Renal cortical epithelial cell (primary cell): Measurements from ENCODE around the gene MED20. TPM values are rescaled to one million over a fixed set of nuclear protein-coding genes. Genes with fewer than 3 reads are reported as not detected.
A peak's percentile ranks its signal among the peaks of the same experiment; 100 is the strongest.
"Not testable (repeated sequence)": the region's sequence is repeated elsewhere in the genome, so short reads cannot be mapped to it uniquely, and the experiment has no call there.

Source experiments
- DNase-seq: peaks from one replicate; pipeline ENCODE4 v3.0.0-alpha.2; 2011; ENCODE audit warnings: low read depth
- total RNA-seq: library from RNA; depleted of rRNA; stranded (reverse); fragments of >200 nt; gene quantifications from 2 replicates; pipeline ENCODE4 v1.2.3, GENCODE V29; 2014

The MED20 gene, protein sequence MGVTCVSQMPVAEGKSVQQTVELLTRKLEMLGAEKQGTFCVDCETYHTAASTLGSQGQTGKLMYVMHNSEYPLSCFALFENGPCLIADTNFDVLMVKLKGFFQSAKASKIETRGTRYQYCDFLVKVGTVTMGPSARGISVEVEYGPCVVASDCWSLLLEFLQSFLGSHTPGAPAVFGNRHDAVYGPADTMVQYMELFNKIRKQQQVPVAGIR
- 39.2 and 42.5 TPM in 2 replicates for total RNA-seq

- DNase-seq = peak; percentile 96
Observed at GRCh38 chr6:41920921-41921711, at the start of gene MED20, which contains the start of gene BYSL. MED20 (minus strand) TSS chr6:41921139; CDS start chr6:41921018, 121 bp downstream. BYSL (plus strand) TSS chr6:41921499; CDS start chr6:41921563, 64 bp downstream.

- peak; percentile 59 for DNase-seq
Observed at GRCh38 chr6:41970436-41970846, 49.5 kb upstream of the MED20 start.

DNA sequence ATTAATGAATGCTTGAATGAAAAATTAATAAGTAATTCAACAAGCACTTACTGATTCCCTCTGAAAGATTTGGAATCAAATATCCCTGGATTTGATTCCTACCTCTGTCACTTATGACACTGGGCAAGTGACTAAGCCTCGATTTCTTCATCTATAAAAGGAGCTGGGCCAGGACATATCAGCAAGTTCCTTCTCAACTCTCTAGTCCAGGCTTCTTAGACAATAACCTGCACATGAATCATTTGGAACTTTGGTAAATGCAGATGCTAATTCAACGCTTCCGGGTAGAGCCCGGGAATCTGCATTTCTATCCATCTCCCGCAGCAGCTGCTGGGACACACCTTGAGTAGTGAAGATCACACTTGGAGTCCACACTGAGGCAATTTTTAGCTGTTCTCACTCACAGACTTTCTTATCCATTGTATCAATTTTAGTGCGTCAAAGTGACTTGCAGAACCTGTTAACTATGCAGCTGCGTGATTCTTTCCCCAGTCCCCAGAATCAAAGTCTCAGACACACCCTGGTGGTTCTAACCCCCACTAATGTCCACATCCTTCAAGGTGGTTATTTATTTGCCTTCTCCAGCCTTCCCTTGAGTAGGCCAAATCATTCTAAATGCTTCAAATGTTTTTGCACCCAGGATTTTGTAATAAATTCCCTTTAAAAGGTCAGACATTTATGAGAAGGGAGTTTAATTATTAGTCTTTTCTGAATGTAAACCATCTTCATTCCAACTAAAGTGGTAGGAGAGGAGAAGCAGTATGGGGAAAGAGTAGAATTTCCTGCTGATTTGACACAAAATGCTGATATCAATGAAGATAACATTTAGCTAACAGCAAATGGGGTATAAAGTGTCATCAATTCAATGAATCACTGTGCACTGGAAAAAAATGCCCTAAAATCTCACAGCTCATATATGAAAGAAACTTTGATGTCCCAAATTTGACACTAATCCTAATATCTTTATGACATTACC lies 46.7 kb upstream of the MED20 start:
- peak; percentile 96 for DNase-seq

DNA sequence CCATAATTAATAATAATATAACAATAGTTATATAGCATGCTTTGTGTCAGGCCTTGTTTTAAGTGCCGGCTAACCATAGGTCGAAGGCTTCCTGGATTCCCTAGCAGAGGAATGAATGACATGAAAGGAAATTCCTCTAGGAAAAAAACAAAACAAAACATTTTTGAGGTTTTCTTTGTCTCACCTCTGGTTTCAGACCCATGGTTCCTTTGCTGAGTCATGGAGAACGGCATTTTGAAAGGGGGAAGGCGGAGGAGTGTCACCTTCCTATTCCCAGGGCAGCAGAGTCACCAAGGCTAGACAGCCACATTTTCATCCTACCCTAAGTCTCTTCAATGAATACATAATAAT lies 46.0 kb upstream of the MED20 start:
- DNase-seq = peak; percentile 96

DNA sequence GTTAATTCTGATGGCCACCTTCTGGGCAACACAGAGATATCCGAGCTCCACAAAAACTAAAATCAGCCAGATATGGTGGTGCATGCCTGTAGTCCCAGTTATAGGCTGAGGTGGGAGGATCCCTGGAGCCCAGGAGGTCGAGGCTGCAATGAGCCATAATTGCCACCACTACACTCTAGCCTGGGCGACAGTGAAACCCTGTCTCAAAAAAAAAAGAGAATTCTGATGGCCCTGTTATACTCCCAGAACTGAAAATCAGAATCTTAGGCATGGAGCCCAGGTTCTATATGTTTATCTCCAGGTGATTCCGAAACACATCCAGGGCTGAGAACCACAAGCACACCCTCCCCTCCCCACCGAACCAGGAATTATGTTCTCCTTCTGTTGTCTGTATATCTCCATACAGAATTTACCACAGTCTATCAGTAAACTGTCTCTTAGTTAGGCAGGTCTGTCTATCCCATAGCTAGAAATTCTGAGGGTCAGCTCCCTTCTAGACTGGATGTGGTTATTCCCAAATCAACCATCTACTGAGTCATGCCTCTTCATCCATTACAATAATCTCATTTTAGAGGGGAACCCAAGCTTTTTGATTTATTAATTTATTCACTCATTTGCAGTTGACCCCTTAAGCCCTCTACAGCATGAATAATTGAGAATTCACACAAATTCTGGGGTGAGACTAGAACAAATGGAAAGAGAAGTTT lies 45.4 kb upstream of the MED20 start:
- DNase-seq = peak; percentile 62

GRCh38 chr6:41965429-41966213 lies 44.7 kb upstream of the MED20 start:
- no peak for DNase-seq

DNA sequence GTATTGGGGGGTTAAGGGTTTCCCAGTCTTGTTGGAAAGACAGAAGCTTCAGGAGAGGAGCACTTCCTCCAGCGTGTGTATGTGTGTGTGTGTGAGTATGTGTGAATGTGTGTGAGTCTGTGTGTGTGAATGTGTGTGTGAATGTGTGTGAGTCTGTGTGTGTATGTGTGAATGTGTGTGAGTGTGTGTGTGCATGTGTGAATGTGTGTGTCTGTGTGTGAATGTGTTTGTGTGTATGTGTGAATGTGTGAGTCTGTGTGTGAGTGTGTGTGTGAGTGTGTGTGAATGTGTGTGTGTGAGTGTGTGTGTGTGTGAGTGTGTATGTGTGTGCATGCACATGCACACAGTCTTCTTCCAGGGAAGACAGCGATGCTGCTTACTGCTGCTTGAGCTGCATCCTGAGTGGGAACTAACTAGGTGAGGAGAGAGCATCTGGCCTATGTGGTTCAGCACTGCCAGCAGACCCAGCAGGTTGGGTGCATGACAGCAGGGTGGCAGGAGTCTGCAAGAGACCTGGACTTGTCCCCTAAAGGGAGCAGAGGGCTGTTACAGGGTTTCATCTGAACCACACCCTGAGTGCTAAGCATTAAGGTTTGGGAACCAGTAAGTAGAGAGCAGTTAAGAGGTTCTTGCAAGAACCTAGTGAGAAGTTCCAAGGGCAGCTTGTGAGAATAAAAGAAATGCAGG lies 43.4 kb upstream of the MED20 start:
- no peak for DNase-seq

DNA sequence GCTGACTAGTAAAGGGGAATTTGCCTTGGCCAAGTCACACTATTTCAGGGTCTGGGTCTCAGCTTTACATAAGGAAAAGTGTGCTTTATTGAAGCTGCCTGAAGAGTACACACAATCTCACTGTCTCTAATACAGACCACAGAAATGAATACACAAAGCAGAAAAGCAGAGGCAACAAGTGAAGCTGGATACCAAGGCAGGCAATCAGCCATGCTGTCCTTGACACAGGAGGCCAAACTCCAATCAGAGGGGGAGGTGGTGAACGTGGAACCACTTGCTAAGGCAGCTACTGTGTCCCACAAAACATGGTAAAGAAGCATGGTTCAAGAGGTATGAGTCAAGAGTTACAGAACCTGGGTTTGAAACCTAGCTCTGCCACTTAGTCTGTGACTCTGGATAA lies 42.4 kb upstream of the MED20 start:
- DNase-seq = no peak

GRCh38 chr6:41960028-41960427 lies 39.1 kb upstream of the MED20 start:
- no peak for DNase-seq

GRCh38 chr6:41958022-41958856 lies 37.3 kb upstream of the MED20 start:
- no peak for DNase-seq

GRCh38 chr6:41957117-41957516 lies 36.2 kb upstream of the MED20 start:
- no peak for DNase-seq

GRCh38 chr6:41955412-41955811 lies 34.5 kb upstream of the MED20 start:
- no peak for DNase-seq

GRCh38 chr6:41954668-41955067 lies 33.7 kb upstream of the MED20 start:
- no peak for DNase-seq

DNA sequence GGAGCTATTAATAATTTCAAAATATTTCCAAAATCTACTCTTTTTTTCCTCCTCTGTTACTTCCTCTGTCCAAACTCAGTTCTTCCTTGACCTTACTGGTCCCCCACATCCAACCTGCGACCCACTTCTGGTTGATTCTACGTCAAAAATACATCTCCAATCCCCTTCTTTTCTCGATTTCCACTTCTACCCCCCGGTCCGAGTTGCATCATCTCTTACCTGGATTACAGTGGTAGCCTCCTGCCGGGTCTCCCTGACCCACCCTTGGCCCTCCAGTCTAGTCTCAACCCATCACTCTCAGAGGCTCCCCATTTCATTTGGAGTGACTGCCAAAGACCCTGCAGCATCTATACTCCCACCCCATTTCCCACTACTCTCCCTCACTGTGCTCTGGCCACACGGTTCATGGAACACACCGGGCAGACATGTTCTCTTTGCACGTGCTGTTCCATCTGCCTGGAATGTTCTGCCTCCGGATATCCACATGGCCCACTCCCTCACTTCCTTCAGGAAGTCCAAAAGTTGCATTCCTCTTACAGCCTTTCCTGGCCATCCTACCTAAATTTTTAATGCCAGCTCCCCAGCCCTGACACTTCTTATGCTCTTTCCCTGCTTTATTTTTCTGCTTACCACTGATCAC lies 26.8 kb upstream of the MED20 start:
- no peak for DNase-seq

DNA sequence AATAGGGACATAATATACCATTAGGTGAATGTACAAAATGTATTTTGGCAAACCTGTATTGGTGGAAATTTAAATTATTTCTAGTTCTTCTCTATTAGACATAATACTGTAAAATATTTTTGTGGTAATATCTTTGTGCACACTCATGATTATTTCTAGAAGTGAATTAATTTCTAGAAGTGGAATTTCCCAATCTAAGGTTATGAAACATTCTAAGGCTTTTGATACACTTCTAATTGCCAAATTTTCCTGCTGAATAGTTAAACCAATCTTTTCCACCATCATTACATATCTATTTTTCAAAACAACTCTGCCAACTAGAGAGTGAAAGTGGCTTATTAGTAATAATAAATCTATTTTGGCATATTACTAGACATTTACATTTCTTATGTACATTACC lies 22.5 kb upstream of the MED20 start:
- no peak for DNase-seq

GRCh38 chr6:41942882-41943281 lies 21.9 kb upstream of the MED20 start:
- DNase-seq = not testable (repeated sequence)

- peak; percentile 97 for DNase-seq
Observed at GRCh38 chr6:41942067-41942851, 21.3 kb upstream of the MED20 start.
